Neural cell (in vitro differentiated cells): ENCODE results near the gene CAMK1.

Experiments
- MXI1 ChIP-seq: fragments of 450-650 bp; conservative IDR thresholded peaks from 2 replicates; pipeline ENCODE4 v1.6.1; 2014; ENCODE audit warnings: antibody characterized with exemption, mild to moderate bottlenecking; ENCODE audit not compliant: poor library complexity, severe bottlenecking
- POLR2AphosphoS5 ChIP-seq: IDR thresholded peaks from 2 replicates; pipeline ENCODE4 v1.6.1; 2012
- TAF1 ChIP-seq: IDR thresholded peaks from 2 replicates; pipeline ENCODE4 v1.6.1; 2012; ENCODE audit warnings: low read depth
- TF ChIP-seq, protein P1 (sequence below): fragments of 450-650 bp; IDR thresholded peaks from 2 replicates; pipeline ENCODE4 v1.5.1; 2014; ENCODE audit warnings: antibody characterized with exemption, mild to moderate bottlenecking, moderate library complexity; ENCODE audit not compliant: poor library complexity, severe bottlenecking
- TF ChIP-seq, protein P2 (sequence below): IDR thresholded peaks from 2 replicates; pipeline ENCODE4 v1.6.1; 2012; ENCODE audit warnings: borderline replicate concordance

DNA sequence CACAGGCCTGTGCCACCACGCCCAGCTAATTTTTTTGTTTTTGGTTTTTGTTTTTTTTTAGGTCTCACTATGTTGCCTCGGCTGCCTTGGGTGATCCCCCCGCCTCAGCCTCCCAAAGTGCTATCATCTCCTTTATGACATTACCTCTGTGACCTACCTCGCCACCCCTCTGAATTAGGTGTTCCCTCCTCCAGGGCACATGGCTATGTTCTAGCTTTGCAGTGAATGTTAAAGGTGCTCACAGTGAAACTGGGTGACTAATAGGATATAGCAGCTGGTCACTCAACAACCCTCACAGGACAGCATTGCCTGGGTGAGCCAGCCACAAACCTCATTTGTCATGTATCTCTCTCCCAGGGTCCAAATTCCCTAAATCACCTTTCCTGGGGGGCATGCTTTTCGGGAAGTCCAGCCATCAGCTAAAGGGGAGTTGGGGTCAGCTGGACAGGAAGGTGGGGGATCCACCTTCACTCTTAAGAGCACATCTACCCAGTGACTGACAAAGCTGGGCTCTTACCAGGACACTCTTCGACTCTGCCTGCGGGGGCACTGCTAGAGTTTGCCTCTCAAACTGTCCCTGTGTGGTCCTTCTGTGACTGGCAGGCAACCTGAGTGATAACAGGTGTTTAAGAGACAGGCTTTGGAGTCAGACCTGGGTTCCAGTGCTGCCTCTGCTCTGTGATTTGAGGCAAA lies 38.7 kb upstream of the CAMK1 start:
- TF ChIP-seq, protein P1, sequence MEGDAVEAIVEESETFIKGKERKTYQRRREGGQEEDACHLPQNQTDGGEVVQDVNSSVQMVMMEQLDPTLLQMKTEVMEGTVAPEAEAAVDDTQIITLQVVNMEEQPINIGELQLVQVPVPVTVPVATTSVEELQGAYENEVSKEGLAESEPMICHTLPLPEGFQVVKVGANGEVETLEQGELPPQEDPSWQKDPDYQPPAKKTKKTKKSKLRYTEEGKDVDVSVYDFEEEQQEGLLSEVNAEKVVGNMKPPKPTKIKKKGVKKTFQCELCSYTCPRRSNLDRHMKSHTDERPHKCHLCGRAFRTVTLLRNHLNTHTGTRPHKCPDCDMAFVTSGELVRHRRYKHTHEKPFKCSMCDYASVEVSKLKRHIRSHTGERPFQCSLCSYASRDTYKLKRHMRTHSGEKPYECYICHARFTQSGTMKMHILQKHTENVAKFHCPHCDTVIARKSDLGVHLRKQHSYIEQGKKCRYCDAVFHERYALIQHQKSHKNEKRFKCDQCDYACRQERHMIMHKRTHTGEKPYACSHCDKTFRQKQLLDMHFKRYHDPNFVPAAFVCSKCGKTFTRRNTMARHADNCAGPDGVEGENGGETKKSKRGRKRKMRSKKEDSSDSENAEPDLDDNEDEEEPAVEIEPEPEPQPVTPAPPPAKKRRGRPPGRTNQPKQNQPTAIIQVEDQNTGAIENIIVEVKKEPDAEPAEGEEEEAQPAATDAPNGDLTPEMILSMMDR: no peak
- TF ChIP-seq, protein P2, sequence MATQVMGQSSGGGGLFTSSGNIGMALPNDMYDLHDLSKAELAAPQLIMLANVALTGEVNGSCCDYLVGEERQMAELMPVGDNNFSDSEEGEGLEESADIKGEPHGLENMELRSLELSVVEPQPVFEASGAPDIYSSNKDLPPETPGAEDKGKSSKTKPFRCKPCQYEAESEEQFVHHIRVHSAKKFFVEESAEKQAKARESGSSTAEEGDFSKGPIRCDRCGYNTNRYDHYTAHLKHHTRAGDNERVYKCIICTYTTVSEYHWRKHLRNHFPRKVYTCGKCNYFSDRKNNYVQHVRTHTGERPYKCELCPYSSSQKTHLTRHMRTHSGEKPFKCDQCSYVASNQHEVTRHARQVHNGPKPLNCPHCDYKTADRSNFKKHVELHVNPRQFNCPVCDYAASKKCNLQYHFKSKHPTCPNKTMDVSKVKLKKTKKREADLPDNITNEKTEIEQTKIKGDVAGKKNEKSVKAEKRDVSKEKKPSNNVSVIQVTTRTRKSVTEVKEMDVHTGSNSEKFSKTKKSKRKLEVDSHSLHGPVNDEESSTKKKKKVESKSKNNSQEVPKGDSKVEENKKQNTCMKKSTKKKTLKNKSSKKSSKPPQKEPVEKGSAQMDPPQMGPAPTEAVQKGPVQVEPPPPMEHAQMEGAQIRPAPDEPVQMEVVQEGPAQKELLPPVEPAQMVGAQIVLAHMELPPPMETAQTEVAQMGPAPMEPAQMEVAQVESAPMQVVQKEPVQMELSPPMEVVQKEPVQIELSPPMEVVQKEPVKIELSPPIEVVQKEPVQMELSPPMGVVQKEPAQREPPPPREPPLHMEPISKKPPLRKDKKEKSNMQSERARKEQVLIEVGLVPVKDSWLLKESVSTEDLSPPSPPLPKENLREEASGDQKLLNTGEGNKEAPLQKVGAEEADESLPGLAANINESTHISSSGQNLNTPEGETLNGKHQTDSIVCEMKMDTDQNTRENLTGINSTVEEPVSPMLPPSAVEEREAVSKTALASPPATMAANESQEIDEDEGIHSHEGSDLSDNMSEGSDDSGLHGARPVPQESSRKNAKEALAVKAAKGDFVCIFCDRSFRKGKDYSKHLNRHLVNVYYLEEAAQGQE: no peak
- TF ChIP-seq MXI1 (no peak), POLR2AphosphoS5 (no peak), TAF1 (no peak)
